HCT116 (cell line): Measurements from ENCODE around the gene TTLL10. TPM values are rescaled to one million over a fixed set of nuclear protein-coding genes. Genes with fewer than 3 reads are reported as not detected.

Source experiments
- ATAC-seq: fragments of 200-7000 bp; cut with Tn5 transposase; 2 replicates; pipeline ENCODE4 v1.9.1; 2020; ENCODE audit warnings: mild to moderate bottlenecking, moderate library complexity
- BruUV-seq: library from RNA; stranded (reverse); fragments of 400-500 nt; replicated peaks from 2 replicates; lab custom pipeline; 2021; lab: Mats Ljungman, UMichigan
- CTCF ChIA-PET: fragments of 300-600 bp; sonication (Branson Sonifier 250); formaldehyde crosslinking; loops from one replicate; lab custom pipeline; 2021; ENCODE audit warnings: antibody characterized with exemption; lab: Charles Lee
- POLR2A ChIA-PET: fragments of 300-600, 350-600 bp; sonication (Branson Sonifier 250); formaldehyde crosslinking; loops from one replicate; lab custom pipeline; 2021; ENCODE audit warnings: antibody characterized with exemption; lab: Charles Lee
- RAD21 ChIA-PET, 2 experiments: fragments of 300-600 bp; sonication (Branson Sonifier 250); formaldehyde crosslinking; loops; one replicate each; lab custom pipeline; 2023; ENCODE audit warnings: low total read pairs in 2 of 2; ENCODE audit not compliant: uncharacterized antibody in 2 of 2, unreplicated experiment in 2 of 2, low non-redundant PET in 1 of 2; lab: Charles Lee
- DNase-seq: peaks from one replicate; pipeline ENCODE4 v3.0.0-alpha.2; 2010; ENCODE audit warnings: low read depth, low spot score
- H2AFZ ChIP-seq: fragments of 200-600 bp; shearing (Covaris generic), sonication (generic); 2 replicates; pipeline ENCODE4 v1.6.1; 2017; ENCODE audit warnings: low read depth, mixed run types, mixed read lengths, antibody characterized with exemption, low read length; ENCODE audit not compliant: poor library complexity, severe bottlenecking
- H3K27ac ChIP-seq: 2 replicates; pipeline ENCODE4 v1.5.1; 2012; ENCODE audit warnings: low read depth, low read length
- H3K27me3 ChIP-seq: fragments of 200-600 bp; sonication (generic); 2 replicates; pipeline ENCODE4 v1.6.1; 2016; ENCODE audit warnings: mixed run types, low read length, mixed read lengths; ENCODE audit not compliant: insufficient read depth
- H3K36me3 ChIP-seq, 2 experiments: fragments of 200-500 bp in 1 of 2; fragments of 200-600 bp in 1 of 2; sonication (Bioruptor generic) in 1 of 2; sonication (generic) in 1 of 2; 2 replicates each; pipeline versions ENCODE4 v1.5.1 to v1.6.1; 2014 to 2016; ENCODE audit warnings: low read length in 2 of 2, inconsistent platforms in 1 of 2, mixed read lengths in 1 of 2, mixed run types in 1 of 2; ENCODE audit not compliant: insufficient read depth in 2 of 2, control insufficient read depth in 1 of 2
- H3K4me1 ChIP-seq, 2 experiments: fragments of 200-600 bp in 1 of 2; sonication (generic) in 1 of 2; 2 replicates each; pipeline versions ENCODE4 v1.5.1 to v1.6.1; 2012 to 2017; ENCODE audit warnings: low read length in 2 of 2, inconsistent platforms in 1 of 2, mild to moderate bottlenecking in 1 of 2, mixed read lengths in 1 of 2, mixed run types in 1 of 2, moderate library complexity in 1 of 2; ENCODE audit not compliant: insufficient read depth in 2 of 2, control insufficient read depth in 1 of 2
- H3K4me2 ChIP-seq: fragments of 200-600 bp; sonication (generic); 2 replicates; pipeline ENCODE4 v1.6.1; 2017; ENCODE audit warnings: mixed run types, low read length, mixed read lengths
- H3K4me3 ChIP-seq, 2 experiments: fragments of 200-600 bp in 1 of 2; sonication (generic) in 1 of 2; replicated peaks in 1 of 2; 2 replicates each; pipeline ENCODE4 v1.5.1; 2011 to 2016; ENCODE audit warnings: low read length in 2 of 2, control low read depth in 1 of 2, low read depth in 1 of 2, mild to moderate bottlenecking in 1 of 2, mixed read lengths in 1 of 2, mixed run types in 1 of 2
- H3K79me2 ChIP-seq: fragments of 200-600 bp; sonication (generic); 2 replicates; pipeline ENCODE4 v1.6.1; 2017; ENCODE audit warnings: mild to moderate bottlenecking, mixed run types, low read length, moderate library complexity, mixed read lengths; ENCODE audit not compliant: insufficient read depth
- H3K9ac ChIP-seq: fragments of 200-600 bp; sonication (generic); 2 replicates; pipeline ENCODE4 v1.6.1; 2016; ENCODE audit warnings: low read length, mixed read lengths
- H3K9me2 ChIP-seq: fragments of 200-600 bp; sonication (generic), shearing (Covaris generic); 2 replicates; pipeline ENCODE4 v1.6.1; 2017; ENCODE audit warnings: mixed run types, mild to moderate bottlenecking, moderate library complexity; ENCODE audit not compliant: insufficient read depth
- H3K9me3 ChIP-seq, 2 experiments: fragments of 200-500 bp in 1 of 2; fragments of 200-600 bp in 1 of 2; sonication (Bioruptor generic) in 1 of 2; sonication (generic) in 1 of 2; 2 replicates each; pipeline ENCODE4 v1.6.1; 2014 to 2017; ENCODE audit warnings: low read length in 2 of 2, mixed read lengths in 2 of 2, inconsistent platforms in 1 of 2, low read depth in 1 of 2, mild to moderate bottlenecking in 1 of 2, mixed run types in 1 of 2, moderate library complexity in 1 of 2; ENCODE audit not compliant: control insufficient read depth in 1 of 2, insufficient read depth in 1 of 2
- H4K20me1 ChIP-seq: fragments of 200-600 bp; sonication (generic), shearing (Covaris generic); 2 replicates; pipeline ENCODE4 v1.6.1; 2017; ENCODE audit warnings: mixed run types, mild to moderate bottlenecking, moderate library complexity; ENCODE audit not compliant: insufficient read depth
- CBX3 ChIP-seq: IDR thresholded peaks from 2 replicates; pipeline ENCODE4 v1.6.1; 2012; ENCODE audit warnings: low read depth
- CTCF ChIP-seq, 3 experiments: fragments of 200-600 bp in 1 of 3; sonication (generic) in 1 of 3; IDR thresholded peaks in 2 of 3; conservative IDR thresholded peaks in 1 of 3; 2 replicates each; pipeline ENCODE4 v1.5.1; 2012 to 2017; ENCODE audit warnings: low read depth in 2 of 3, low read length in 2 of 3, antibody characterized with exemption in 1 of 3, borderline replicate concordance in 1 of 3, control low read depth in 1 of 3, mild to moderate bottlenecking in 1 of 3, mixed read lengths in 1 of 3, mixed run types in 1 of 3, moderate library complexity in 1 of 3; ENCODE audit not compliant: insufficient read depth in 1 of 3
- EGR1 ChIP-seq: IDR thresholded peaks from 2 replicates; pipeline ENCODE4 v1.6.1; 2012; ENCODE audit warnings: low read depth
- ELF1 ChIP-seq: IDR thresholded peaks from 2 replicates; pipeline ENCODE4 v1.6.1; 2012; ENCODE audit warnings: low read depth, borderline replicate concordance
- EZH2 ChIP-seq: fragments of 200-600 bp; sonication (generic); IDR thresholded peaks from 2 replicates; pipeline ENCODE4 v1.6.1; 2017; ENCODE audit warnings: antibody characterized with exemption, mixed run types
- EZH2phosphoT487 ChIP-seq: fragments of 200-600 bp; IDR thresholded peaks from 2 replicates; pipeline ENCODE4 v1.6.1; 2018; ENCODE audit warnings: antibody characterized with exemption, borderline replicate concordance
- FOSL1 ChIP-seq: IDR thresholded peaks from 2 replicates; pipeline ENCODE4 v1.6.1; 2012; ENCODE audit warnings: low read depth
- JUND ChIP-seq: IDR thresholded peaks from 2 replicates; pipeline ENCODE4 v1.6.1; 2012
- MAX ChIP-seq: IDR thresholded peaks from 2 replicates; pipeline ENCODE4 v1.6.1; 2012
- POLR2A ChIP-seq: IDR thresholded peaks from 2 replicates; pipeline ENCODE4 v1.7.0; 2011; ENCODE audit warnings: borderline replicate concordance; ENCODE audit not compliant: insufficient read depth, insufficient read length; ENCODE audit errors: extremely low read depth
- POLR2AphosphoS5 ChIP-seq: IDR thresholded peaks from 2 replicates; pipeline ENCODE4 v1.6.1; 2011; ENCODE audit warnings: mild to moderate bottlenecking, low read depth, low read length, moderate library complexity
- REST ChIP-seq: IDR thresholded peaks from 2 replicates; pipeline ENCODE4 v1.6.1; 2012; ENCODE audit warnings: low read depth
- SIN3A ChIP-seq: IDR thresholded peaks from 2 replicates; pipeline ENCODE4 v1.6.1; 2012; ENCODE audit warnings: low read depth
- SRF ChIP-seq: IDR thresholded peaks from 2 replicates; pipeline ENCODE4 v1.6.1; 2012; ENCODE audit warnings: low read depth
- YY1 ChIP-seq: IDR thresholded peaks from 2 replicates; pipeline ENCODE4 v1.6.1; 2011; ENCODE audit warnings: low read length, low read depth, moderate library complexity, mild to moderate bottlenecking; ENCODE audit not compliant: insufficient replicate concordance; ENCODE audit errors: extremely low read depth
- ZBTB33 ChIP-seq: IDR thresholded peaks from 2 replicates; pipeline ENCODE4 v1.6.1; 2011; ENCODE audit warnings: mild to moderate bottlenecking, low read length, moderate library complexity; ENCODE audit not compliant: insufficient replicate concordance; ENCODE audit errors: extremely low read depth
- ZFX ChIP-seq: fragments of 450-650 bp; IDR thresholded peaks from 2 replicates; pipeline ENCODE4 v1.6.1; 2017
- ZNF274 ChIP-seq: fragments of 200-500 bp; sonication (Bioruptor generic); IDR thresholded peaks from 2 replicates; pipeline ENCODE4 v1.6.1; 2014; ENCODE audit warnings: mild to moderate bottlenecking, low read depth, low read length, inconsistent platforms
- intact Hi-C: fragments of 100-400 bp; cut with micrococcal nuclease; formaldehyde crosslinking; loops from 2 replicates; pipeline ENCODE4 v1.10.0; 2022
- total RNA-seq: library from RNA; stranded (reverse); gene quantifications from one replicate; pipeline ENCODE4 v1.2.1, GENCODE V29; 2021; ENCODE audit not compliant: unreplicated experiment

TTLL10 gene
- total RNA-seq, 1 experiment from 2014 or later: 0.10 TPM

GRCh38 chr1:1231400-1232207 lies 57.9 kb downstream of the TTLL10 start, which contains the start of gene SDF4:
Gene SDF4, minus strand, starts transcription at chr1:1232001. Its CDS starts 3,229 bp downstream, at chr1:1228772.
- Histone ChIP-seq H3K9me2 (no peaks in the 10 kb centered on the region), H4K20me1 (no peaks in the 10 kb centered on the region), H3K79me2 (peaks cover 70% of the 10 kb centered on the region), H3K4me2 (peak within 1 kb of the TSS; percentile 76), H3K27me3 (no peaks in the 10 kb centered on the region), H3K9me3 (no peaks in the 10 kb centered on the region), H3K27ac (peak within 1 kb of the TSS; percentile 98), H2AFZ (no peak within 1 kb of the TSS), H3K36me3 (peaks cover 7 to 18% of the 10 kb centered on the region in 2 experiments; a peak in 2 of 4 replicates), H3K9ac (peak within 1 kb of the TSS; percentile 81), H3K4me3 (peak within 1 kb of the TSS; percentile 68 to 87), H3K4me1 (peaks cover 3 to 19% of the 10 kb centered on the region in 2 experiments; a peak in 1 of 4 replicates)
- POLR2A ChIA-PET: interaction anchor here (1.1 kb wide), 1 partner anchor 74 kb away, joined by 3 read pairs; no protein-coding TSS in a partner anchor
- no TSS peak for BruUV-seq
- CTCF ChIA-PET: interaction anchor here (1.4 kb wide), 1 partner anchor 109 kb away, joined by 10 read pairs; no protein-coding TSS in a partner anchor
- RAD21 ChIA-PET: no interaction called here
- intact Hi-C loops: loop anchor here (2.0 kb wide), 1 partner anchor 109 kb away; no protein-coding TSS in a partner anchor
- ATAC-seq (peak; percentile 91), DNase-seq (peak; percentile 88)
- TF ChIP-seq SIN3A (no peak), MAX (no peak), YY1 (peak; percentile 100), EZH2 (no peak), ELF1 (no peak), POLR2A (peak; percentile 44), ZNF274 (no peak), ZBTB33 (no peak), SRF (no peak), POLR2AphosphoS5 (peak; percentile 75), REST (no peak), ZFX (peak; percentile 84; the same call in 1 of the 2 replicates), CBX3 (no peak), FOSL1 (no peak), CTCF (IDR thresholded peaks at IDR 0.05 in 2 of 3, conservative IDR thresholded peaks at IDR 0.05 in 1 of 3; ENCODE audit: borderline replicate concordance in 1 of 3, insufficient read depth in 1 of 3, low read depth in 2 of 3, low read length in 2 of 3) (no peak), EGR1 (no peak), EZH2phosphoT487 (no peak), JUND (no peak)
